SU-DHL-6 (cell line): ENCODE measurements around the gene COL4A2.

Experiments
- H2AFZ ChIP-seq: fragments of 200-600 bp; sonication (generic); 2 replicates; pipeline ENCODE4 v1.6.1; 2014; ENCODE audit warnings: low read depth, mild to moderate bottlenecking, moderate library complexity, mixed read lengths, antibody characterized with exemption, low read length; ENCODE audit not compliant: severe bottlenecking
- H3F3A ChIP-seq: fragments of 200-600 bp; shearing (Covaris generic); 2 replicates; pipeline ENCODE4 v1.6.0; 2016; ENCODE audit warnings: antibody characterized with exemption, mild to moderate bottlenecking; ENCODE audit not compliant: insufficient read depth
- H3K27ac ChIP-seq: fragments of 200-600 bp; sonication (generic); 2 replicates; pipeline ENCODE4 v1.5.1; 2016; ENCODE audit warnings: low read depth, mild to moderate bottlenecking, low read length, moderate library complexity, mixed read lengths
- H3K27me3 ChIP-seq: fragments of 200-600 bp; sonication (generic), shearing (Covaris generic); 2 replicates; pipeline ENCODE4 v1.6.0; 2014; ENCODE audit warnings: mild to moderate bottlenecking, low read length
- H3K36me3 ChIP-seq: fragments of 200-600 bp; sonication (generic); 2 replicates; pipeline ENCODE4 v1.6.1; 2014; ENCODE audit warnings: mild to moderate bottlenecking, low read length, mixed read lengths
- H3K4me2 ChIP-seq: fragments of 300-600, 200-600 bp; shearing (Covaris generic), sonication (generic); 2 replicates; pipeline ENCODE4 v1.6.0; 2014; ENCODE audit warnings: low read length, low read depth, mild to moderate bottlenecking; ENCODE audit not compliant: poor library complexity, severe bottlenecking
- H3K4me3 ChIP-seq: fragments of 200-600 bp; sonication (generic); 2 replicates; pipeline ENCODE4 v1.5.1; 2014; ENCODE audit warnings: antibody characterized with exemption, low read length, mild to moderate bottlenecking, mixed read lengths; ENCODE audit not compliant: insufficient read depth, poor library complexity, severe bottlenecking
- H3K79me2 ChIP-seq: fragments of 200-600 bp; sonication (generic); 2 replicates; pipeline ENCODE4 v1.6.1; 2014; ENCODE audit warnings: mild to moderate bottlenecking, low read length, moderate library complexity; ENCODE audit not compliant: insufficient read depth
- H3K9ac ChIP-seq: fragments of 200-600 bp; sonication (generic); 2 replicates; pipeline ENCODE4 v1.7.0; 2014; ENCODE audit warnings: mild to moderate bottlenecking, low read length
- H3K9me2 ChIP-seq: fragments of 200-600 bp; sonication (generic); replicated peaks from 2 replicates; pipeline ENCODE4 v1.6.1; 2014; ENCODE audit warnings: low read length; ENCODE audit not compliant: insufficient read depth
- H3K9me3 ChIP-seq: fragments of 200-600 bp; sonication (generic); 2 replicates; pipeline ENCODE4 v1.6.1; 2014; ENCODE audit warnings: low read length, mixed read lengths; ENCODE audit not compliant: insufficient read depth
- H4K20me1 ChIP-seq: fragments of 200-600 bp; sonication (generic); 2 replicates; pipeline ENCODE4 v1.6.1; 2014; ENCODE audit warnings: low read depth, mild to moderate bottlenecking, antibody characterized with exemption, low read length, moderate library complexity, mixed read lengths
- CTCF ChIP-seq: fragments of 200-600 bp; sonication (generic); IDR thresholded peaks from one replicate; pipeline ENCODE4 v1.5.1; 2017; ENCODE audit warnings: antibody characterized with exemption, mild to moderate bottlenecking, low read length, moderate library complexity; ENCODE audit not compliant: insufficient read depth, poor library complexity, severe bottlenecking
- EZH2phosphoT487 ChIP-seq: fragments of 200-600 bp; sonication (generic), shearing (Covaris generic); conservative IDR thresholded peaks from 2 replicates; pipeline ENCODE4 v1.6.1; 2018; ENCODE audit warnings: mild to moderate bottlenecking, antibody characterized with exemption, low read length, moderate library complexity, mixed read lengths

COL4A2 gene

DNA sequence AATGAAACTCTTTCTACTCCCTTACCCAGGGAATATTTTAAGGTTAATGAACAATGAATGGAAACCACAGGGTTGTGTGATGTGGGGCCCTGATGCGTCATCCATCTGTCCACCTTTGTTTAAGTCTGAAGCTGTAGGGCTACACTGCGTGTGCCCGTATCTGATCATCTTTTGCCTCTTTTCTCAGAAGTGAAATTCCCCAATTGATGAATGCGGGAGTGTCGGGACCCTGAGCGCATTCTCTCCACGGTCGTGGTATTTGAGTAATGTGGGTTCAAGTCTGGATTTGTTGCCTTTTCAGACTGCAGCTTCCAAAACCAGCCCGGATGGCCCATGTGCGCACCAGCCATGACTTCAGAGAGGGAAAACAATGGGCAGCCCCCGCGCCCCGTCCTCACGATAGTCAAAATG is 112.3 kb downstream of the COL4A2 start:
- Histone ChIP-seq H2AFZ (no peak overlapping the region), H3K79me2 (no peaks in the 10 kb centered on the region), H3K36me3 (no peaks in the 10 kb centered on the region), H3K27me3 (no peaks in the 10 kb centered on the region), H3K4me3 (no peak overlapping the region), H3K9ac (no peak overlapping the region), H4K20me1 (no peaks in the 10 kb centered on the region), H3F3A (no peaks in the 10 kb centered on the region), H3K9me2 (no peaks in the 10 kb centered on the region), H3K4me2 (no peak overlapping the region), H3K27ac (no peak overlapping the region), H3K9me3 (no peaks in the 10 kb centered on the region)
- TF ChIP-seq EZH2phosphoT487 (no peak), CTCF (no peak)

GRCh38 chr13:110419946-110420345 is 112.9 kb downstream of the COL4A2 start:
- Histone ChIP-seq H3K9ac (no peak overlapping the region), H3K79me2 (no peaks in the 10 kb centered on the region), H3K27me3 (no peaks in the 10 kb centered on the region), H4K20me1 (no peaks in the 10 kb centered on the region), H3K4me3 (no peak overlapping the region), H3K4me2 (no peak overlapping the region), H3K36me3 (no peaks in the 10 kb centered on the region), H3F3A (no peaks in the 10 kb centered on the region), H3K9me2 (no peaks in the 10 kb centered on the region), H2AFZ (no peak overlapping the region), H3K27ac (no peak overlapping the region), H3K9me3 (no peaks in the 10 kb centered on the region)
- TF ChIP-seq EZH2phosphoT487 = no peak
- TF ChIP-seq CTCF = no peak

GRCh38 chr13:110420626-110421025 is 113.5 kb downstream of the COL4A2 start:
- H3F3A ChIP-seq = no peaks in the 10 kb centered on the region
- H2AFZ ChIP-seq = no peak overlapping the region
- no peak overlapping the region for H3K27ac ChIP-seq
- TF ChIP-seq CTCF (no peak), EZH2phosphoT487 (no peak)
- H3K9ac ChIP-seq = no peak overlapping the region
- no peaks in the 10 kb centered on the region for H4K20me1 ChIP-seq
- no peaks in the 10 kb centered on the region for H3K9me2 ChIP-seq
- no peaks in the 10 kb centered on the region for H3K27me3 ChIP-seq
- no peak overlapping the region for H3K4me3 ChIP-seq
- no peaks in the 10 kb centered on the region for H3K36me3 ChIP-seq
- H3K9me3 ChIP-seq = no peaks in the 10 kb centered on the region
- no peaks in the 10 kb centered on the region for H3K79me2 ChIP-seq
- H3K4me2 ChIP-seq = no peak overlapping the region
